ENCODE measurements around the gene PPFIBP1.
"Not testable (repeated sequence)": the region's sequence is repeated elsewhere in the genome, so short reads cannot be mapped to it uniquely, and the experiment has no call there.

DNA sequence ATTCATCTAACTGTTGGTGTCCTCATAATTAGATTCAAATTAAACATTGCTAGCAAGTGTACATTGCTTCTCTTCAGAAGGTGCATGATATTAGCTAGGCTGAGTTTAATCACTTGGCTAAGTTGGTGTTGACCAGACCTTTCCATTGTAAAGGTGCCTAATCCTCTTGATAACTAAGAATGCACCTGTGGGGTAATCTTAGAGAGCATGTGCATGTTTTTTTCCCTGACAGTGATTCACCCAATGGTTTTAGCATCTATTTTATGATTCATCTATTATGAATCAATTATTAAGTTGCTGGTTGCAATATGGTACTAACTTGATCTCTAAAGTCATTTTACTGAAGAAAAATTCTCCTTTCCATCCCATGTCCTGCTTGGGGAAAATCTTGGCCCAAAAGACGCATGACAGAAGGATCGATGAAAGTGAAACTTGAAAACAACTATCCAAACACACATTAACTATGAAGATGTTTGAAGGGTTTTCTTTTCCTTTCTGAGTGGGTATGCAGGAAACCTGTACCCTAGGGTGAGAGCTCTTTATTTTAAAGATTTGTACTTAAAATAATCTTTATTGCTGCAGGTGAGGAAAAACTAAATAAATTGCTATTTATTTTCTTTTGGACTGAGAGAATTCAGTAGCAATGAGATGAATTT lies 64.2 kb downstream of the PPFIBP1 start:
- TF ChIP-seq CTCF (IDR thresholded peaks at IDR 0.05; ENCODE audit: low read length); EZH2 (IDR thresholded peaks at IDR 0.05; ENCODE audit: borderline replicate concordance, low read length): not testable (repeated sequence)

Data from OCI-LY1 (cell line).